ENCODE results near the gene ERC2. TPM values are rescaled to one million over a fixed set of nuclear protein-coding genes. Genes with fewer than 3 reads are reported as not detected.

The ERC2 gene
- total and polyA plus RNA-seq, 2 of the 8 experiments (the other 6 are each of a cell fraction or from before 2014, with no cell fraction given): 16.4 to 22.8 TPM

DNA sequence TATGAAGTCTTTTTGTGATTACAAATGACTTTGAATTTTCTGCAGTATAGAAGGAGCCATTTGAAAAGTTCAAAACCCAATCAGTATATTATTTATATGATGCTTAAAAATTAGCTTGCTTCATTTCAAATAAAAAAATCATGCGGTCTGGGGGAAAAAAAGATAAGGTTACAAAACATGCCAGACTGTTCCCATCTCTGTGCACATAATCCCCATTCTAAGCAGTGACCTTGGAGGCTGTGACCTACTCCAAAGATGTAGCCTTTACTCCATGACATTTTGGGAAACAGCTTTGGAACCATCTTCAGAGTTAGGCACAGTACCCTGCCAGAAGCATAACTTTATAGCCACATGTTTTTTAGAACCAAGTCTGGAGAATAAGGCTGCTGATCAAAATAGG lies 533.5 kb downstream of the ERC2 start:
- Histone ChIP-seq H4K8ac (ENCODE audit: extremely low read depth, insufficient read depth, low read length) (no peak overlapping the region), H3K9me3 (ENCODE audit: insufficient read depth in 2 of 2, low read depth in 1 of 2, low read length in 1 of 2) (no peaks in the 10 kb centered on the region), H3K18ac (ENCODE audit: extremely low read depth, low read length) (no peak overlapping the region), H3K79me2 (ENCODE audit: control insufficient read depth in 1 of 2, insufficient read depth in 2 of 2, low read length in 2 of 2) (no peaks in the 10 kb centered on the region), H2BK5ac (ENCODE audit: low read depth, low read length) (no peak overlapping the region), H3K4ac (replicated peaks; ENCODE audit: insufficient read length, low read depth, low read length) (no peak overlapping the region), H3K79me1 (ENCODE audit: low read depth, low read length) (no peaks in the 10 kb centered on the region), H3K4me2 (ENCODE audit: insufficient read depth in 1 of 2, low read depth in 2 of 2, low read length in 2 of 2) (no peak overlapping the region), H3K23me2 (ENCODE audit: low read depth, low read length) (no peaks in the 10 kb centered on the region), H3K14ac (ENCODE audit: insufficient read length) (no peak overlapping the region), H3K27me3 (replicated peaks in 1 of 4; ENCODE audit: control insufficient read depth in 3 of 4, extremely low read depth in 1 of 4, insufficient read depth in 3 of 4, low read length in 3 of 4) (no peaks in the 10 kb centered on the region), H3K27ac (ENCODE audit: low read depth, low read length) (no peak overlapping the region), H3K9ac (replicated peaks in 1 of 4; ENCODE audit: extremely low read depth in 1 of 4, low read depth in 3 of 4, low read length in 3 of 4) (no peak overlapping the region), H2AFZ (ENCODE audit: low read length) (no peak overlapping the region), H4K91ac (replicated peaks; ENCODE audit: insufficient read length, low read length) (no peak overlapping the region), H4K5ac (ENCODE audit: insufficient read length, low read depth, low read length) (no peak overlapping the region), H2AK5ac (ENCODE audit: low read depth, low read length) (no peak overlapping the region), H3K36me3 (ENCODE audit: control insufficient read depth in 2 of 4, insufficient read depth in 4 of 4, low read length in 3 of 4) (no peaks in the 10 kb centered on the region), H2BK12ac (ENCODE audit: low read depth, low read length) (no peak overlapping the region), H2BK120ac (replicated peaks; ENCODE audit: low read depth, low read length) (no peak overlapping the region), H3K56ac (replicated peaks; ENCODE audit: insufficient read length, low read depth, low read length) (no peak overlapping the region), H3K4me3 (ENCODE audit: extremely low read depth in 1 of 4, insufficient read depth in 2 of 4, low read depth in 3 of 4, low read length in 4 of 4) (no peak overlapping the region), H2BK15ac (ENCODE audit: low read length) (no peak overlapping the region), H2BK20ac (ENCODE audit: low read length) (no peak overlapping the region), H3K23ac (ENCODE audit: insufficient read length) (no peak overlapping the region), H4K20me1 (replicated peaks in 1 of 2; ENCODE audit: control insufficient read depth in 1 of 2, insufficient read depth in 2 of 2, low read length in 2 of 2) (no peaks in the 10 kb centered on the region), H3K4me1 (replicated peaks in 1 of 4; ENCODE audit: control insufficient read depth in 3 of 4, insufficient read depth in 4 of 4, low read length in 3 of 4) (no peaks in the 10 kb centered on the region)
- ChIA-PET POLR2A (ENCODE audit: partially characterized antibody) (no interaction called here), CTCF (ENCODE audit: partially characterized antibody) (interaction anchor here (2.0 to 3.9 kb wide), 2 partner anchors 10 to 316 kb away, joined by 5 to 14 read pairs; no protein-coding TSS in a partner anchor)
- FAIRE-seq (no peak), DNase-seq (ENCODE audit: low read depth in 1 of 2, low spot score in 2 of 2) (no peak)
- 100% methylated on average over 1 of the region's 1 CpG; no CpG with 5 or more reads in 1 of the 2 experiments for WGBS, 2 experiments (ENCODE audit: extremely low coverage in 1 of 2, insufficient coverage in 1 of 2, insufficient read length in 1 of 2, insufficient replicate concordance in 2 of 2, low coverage in 1 of 2, low lambda C conversion rate in 2 of 2, missing lambda C conversion rate in 1 of 2)
- TF ChIP-seq BCL11A (IDR thresholded peaks at IDR 0.05; ENCODE audit: low read depth in 2 of 2, low read length in 2 of 2) (no peak), JUND (IDR thresholded peaks at IDR 0.05; ENCODE audit: low read length) (no peak), SP2 (IDR thresholded peaks at IDR 0.05; ENCODE audit: low read length) (no peak), NRF1 (IDR thresholded peaks at IDR 0.05; ENCODE audit: low read depth, low read length) (no peak), SP1 (IDR thresholded peaks at IDR 0.05; ENCODE audit: low read depth, low read length) (no peak), CHD1 (IDR thresholded peaks at IDR 0.05; ENCODE audit: low read depth, low read length) (no peak), USF2 (IDR thresholded peaks at IDR 0.05; ENCODE audit: low read length) (no peak), EP300 (IDR thresholded peaks at IDR 0.05; ENCODE audit: borderline replicate concordance in 1 of 2, low read depth in 2 of 2, low read length in 2 of 2) (no peak), EZH2 (IDR thresholded peaks at IDR 0.05; ENCODE audit: low read depth, low read length, severe bottlenecking) (no peak), SRF (IDR thresholded peaks at IDR 0.05; ENCODE audit: low read depth, low read length) (no peak), RAD21 (IDR thresholded peaks at IDR 0.05 in 1 of 2, conservative IDR thresholded peaks at IDR 0.05 in 1 of 2; ENCODE audit: low read depth in 2 of 2, low read length in 2 of 2) (no peak), JUN (IDR thresholded peaks at IDR 0.05; ENCODE audit: low read depth, low read length) (no peak), TAF7 (optimal IDR thresholded peaks at IDR 0.05; ENCODE audit: borderline replicate concordance, low read depth, low read length) (no peak), TCF12 (IDR thresholded peaks at IDR 0.05; ENCODE audit: low read depth, low read length) (no peak)

Data from H1 (cell line).